GM18508 (cell line): ENCODE data around the gene TNFRSF18.

Experiments used
- ATAC-seq: cut with Tn5 transposase; IDR thresholded peaks from one replicate; pipeline ENCODE4 v1.9.1; 2021; ENCODE audit warnings: moderate number of reproducible peaks; ENCODE audit not compliant: insufficient read depth, unreplicated experiment

Gene TNFRSF18

DNA sequence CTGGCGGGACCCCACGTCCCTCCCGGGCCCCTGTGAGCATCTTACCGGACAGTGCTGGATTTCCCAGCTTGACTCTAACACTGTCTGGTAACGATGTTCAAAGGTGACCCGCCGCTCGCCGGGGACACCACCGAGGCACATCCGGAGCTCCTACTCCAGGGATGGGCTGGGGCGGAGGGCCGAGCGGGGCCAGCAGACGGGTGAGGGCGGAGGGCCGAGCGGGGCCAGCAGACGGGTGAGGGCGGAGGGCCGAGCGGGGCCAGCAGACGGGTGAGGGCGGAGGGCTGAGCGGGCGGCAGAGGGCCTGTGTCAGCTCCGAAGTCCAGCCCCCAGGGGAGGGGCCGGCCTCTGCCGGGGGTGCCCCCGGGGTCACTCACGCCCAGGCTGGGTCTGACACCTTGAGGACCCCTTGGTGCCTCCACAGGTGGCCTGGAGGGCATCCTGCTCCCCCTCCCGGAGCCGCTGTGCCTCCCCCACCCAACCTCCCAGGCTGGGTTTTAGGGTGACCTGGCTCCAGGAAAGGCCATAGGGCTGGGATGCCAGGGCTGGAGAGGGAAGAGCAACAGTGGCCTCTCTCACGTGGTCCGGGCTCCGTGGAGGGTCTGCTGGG is 38.4 kb downstream of the TNFRSF18 start:
- ATAC-seq: no peak

- ATAC-seq: no peak
Observed at GRCh38 chr1:1167398-1167821, 39.0 kb downstream of the TNFRSF18 start.

DNA sequence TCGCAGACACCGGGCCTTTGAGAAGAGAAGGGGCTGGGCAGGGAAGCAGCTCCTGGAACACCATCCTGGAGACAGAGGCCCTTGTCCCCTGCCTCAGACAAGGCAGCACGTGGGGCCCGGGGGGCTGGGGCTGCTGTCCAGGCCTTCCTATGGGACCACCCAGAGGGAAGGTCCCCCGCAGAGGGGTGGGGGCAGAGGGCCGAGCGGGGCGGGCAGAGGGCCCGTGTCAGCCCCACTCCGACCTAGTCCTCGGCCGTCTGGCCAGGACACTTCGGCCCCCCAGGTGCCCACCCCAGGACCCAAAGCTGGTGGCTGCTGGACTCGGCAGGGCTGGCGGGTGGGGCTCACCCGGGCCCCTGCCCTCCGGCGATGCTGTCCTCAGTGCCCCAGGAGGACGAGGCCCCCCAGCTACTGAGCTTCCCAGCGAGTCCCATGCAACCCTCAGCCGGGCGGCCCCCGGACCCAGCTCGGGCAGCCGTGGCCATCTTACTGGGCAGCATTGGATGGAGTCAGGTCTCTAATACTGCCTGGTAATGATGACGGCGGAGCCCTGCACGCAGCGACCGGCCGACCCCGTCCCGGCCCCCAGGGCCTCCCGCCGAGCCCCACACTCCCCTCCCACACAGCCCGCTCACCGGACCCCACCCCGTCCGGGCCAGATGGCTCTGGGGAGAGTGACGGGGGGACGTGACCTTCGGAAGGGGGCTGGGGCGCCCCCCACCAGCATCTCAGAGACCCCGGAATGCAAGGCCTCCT is 39.6 kb downstream of the TNFRSF18 start:
- no peak for ATAC-seq

- ATAC-seq: no peak
Observed at GRCh38 chr1:1165900-1166421, 40.4 kb downstream of the TNFRSF18 start.

DNA sequence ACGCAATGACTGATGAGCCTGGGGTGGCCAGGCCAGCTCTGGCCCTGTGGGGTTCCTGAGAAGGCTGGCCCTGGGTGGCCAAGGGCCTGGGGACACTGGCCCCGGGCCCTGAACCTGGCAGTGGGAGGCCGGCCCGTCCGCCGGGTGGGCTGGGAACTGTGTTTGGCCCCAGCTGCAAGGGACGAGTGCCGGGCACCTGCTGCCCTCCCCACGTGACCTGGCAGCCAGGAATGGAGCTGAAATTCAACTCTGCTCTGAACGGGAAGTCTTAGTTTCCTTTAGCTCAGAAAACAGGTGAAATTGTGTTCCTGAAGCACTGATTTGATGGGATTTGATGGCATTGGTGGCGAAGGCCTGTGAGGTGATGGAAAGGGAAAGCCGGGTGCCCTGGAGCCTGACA is 40.9 kb downstream of the TNFRSF18 start:
- no peak for ATAC-seq

- no peak for ATAC-seq
Observed at GRCh38 chr1:1164701-1165451, 41.5 kb downstream of the TNFRSF18 start.

DNA sequence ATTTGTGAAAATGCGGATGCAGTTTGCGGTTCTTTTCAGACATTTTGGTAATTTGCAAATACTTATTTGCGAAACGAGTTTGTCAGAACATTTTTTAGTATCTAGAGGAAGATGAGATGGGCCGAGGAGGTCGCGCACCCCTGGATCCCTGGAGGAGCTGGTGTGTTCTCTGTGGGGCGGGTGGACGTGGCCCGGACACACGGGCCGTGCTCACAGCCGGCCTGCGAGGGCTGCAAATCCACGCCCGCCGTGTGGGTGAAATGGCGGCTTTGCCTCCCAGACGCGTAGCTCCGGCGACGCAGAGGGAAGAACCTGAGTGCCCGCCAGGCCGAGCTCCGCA is 42.1 kb downstream of the TNFRSF18 start:
- ATAC-seq: no peak

DNA sequence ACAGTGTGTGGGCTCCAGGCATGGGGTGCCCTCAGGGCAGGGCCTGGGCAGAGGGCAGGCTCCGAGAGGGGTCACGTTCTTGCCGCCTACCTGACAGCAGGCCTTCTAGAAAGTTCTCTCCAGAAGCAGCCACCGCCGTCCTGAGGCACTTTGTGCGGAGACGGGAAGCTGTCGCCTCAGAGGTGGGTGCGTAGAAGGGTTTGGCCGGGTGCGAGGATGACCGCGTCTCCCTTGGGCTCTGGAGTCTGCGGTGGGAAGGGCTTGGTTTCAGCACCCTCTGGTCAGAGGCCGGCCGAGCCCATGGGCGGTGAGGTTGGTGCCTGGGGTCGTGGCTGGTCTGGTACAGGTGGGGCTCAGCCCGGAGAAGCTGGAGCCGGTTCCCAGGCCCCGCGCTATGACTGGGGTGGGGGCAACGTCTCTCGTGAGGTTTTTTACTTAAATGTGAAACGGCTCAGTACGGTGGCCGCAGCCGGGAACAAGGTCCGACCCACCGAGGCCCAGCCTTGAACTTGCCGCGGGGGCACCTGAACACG is 42.8 kb downstream of the TNFRSF18 start:
- no peak for ATAC-seq

DNA sequence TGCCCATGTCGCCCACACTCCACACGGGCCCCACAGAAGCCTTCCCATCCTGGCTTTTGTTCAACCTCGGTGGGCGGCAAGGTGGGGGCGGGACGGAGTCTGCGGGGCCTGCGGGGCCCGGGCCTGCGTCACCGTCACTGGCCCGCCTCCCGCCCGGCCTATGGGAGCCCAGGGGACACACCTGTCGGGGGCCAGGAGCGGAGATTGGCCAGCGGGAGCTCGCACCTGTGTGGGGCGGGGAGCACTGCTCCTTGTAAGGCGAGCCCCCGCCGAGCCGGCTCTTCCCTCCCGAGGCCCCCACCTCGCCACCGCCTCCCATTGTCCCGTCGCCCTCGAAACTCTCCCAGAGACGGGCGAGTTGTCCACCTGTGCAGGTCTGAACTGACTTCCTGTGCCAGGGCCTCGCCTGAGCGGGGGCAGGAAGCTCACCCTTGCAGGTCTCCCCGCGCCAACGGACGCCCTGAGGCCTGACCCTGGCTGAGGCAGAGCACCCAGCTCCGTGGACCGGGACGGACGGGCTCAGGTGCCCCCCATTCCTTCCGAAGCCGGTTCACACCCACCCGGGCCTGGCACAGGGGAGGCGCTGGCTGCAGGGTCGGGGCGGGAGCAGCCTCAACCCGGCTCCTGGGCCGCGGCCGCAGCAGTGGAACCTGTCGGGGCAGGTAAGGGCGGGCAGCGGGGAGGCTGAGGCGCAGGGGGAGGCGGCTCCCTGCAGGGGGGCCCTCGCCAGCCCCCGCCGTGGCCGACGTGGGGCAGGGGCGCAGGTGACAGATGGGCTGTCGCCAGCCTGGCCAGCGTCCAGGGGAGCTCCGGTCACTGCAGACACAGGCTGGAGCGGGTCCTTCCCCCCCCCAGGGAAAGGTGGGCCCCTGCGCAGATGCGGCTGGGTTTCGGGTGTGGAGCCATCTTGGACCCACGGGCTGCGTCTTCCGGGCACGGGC is 43.5 kb downstream of the TNFRSF18 start:
- no peak for ATAC-seq

DNA sequence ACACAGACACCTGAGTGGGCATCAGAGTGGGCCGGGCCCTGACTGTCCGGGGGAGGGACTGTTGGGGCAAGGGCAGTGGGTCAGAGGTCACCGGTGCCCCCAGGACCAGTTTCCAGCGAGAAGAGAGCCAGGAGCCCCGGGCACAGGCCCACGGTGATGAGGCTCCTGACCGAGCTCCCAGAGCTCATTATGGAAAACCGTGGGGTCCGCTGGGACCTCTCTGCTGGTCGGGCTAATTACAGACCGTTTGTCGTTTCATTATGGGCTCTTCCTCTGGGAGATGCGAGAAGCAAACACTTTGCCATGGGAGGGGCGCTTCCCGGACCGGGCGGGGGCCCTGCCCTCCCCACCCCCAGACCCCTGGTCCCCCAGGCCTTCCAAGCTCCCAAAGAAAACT is 44.7 kb downstream of the TNFRSF18 start:
- no peak for ATAC-seq

GRCh38 chr1:1161078-1161682 is 45.2 kb downstream of the TNFRSF18 start:
- no peak for ATAC-seq

- ATAC-seq: no peak
Observed at GRCh38 chr1:1160281-1160930, 46.0 kb downstream of the TNFRSF18 start.

DNA sequence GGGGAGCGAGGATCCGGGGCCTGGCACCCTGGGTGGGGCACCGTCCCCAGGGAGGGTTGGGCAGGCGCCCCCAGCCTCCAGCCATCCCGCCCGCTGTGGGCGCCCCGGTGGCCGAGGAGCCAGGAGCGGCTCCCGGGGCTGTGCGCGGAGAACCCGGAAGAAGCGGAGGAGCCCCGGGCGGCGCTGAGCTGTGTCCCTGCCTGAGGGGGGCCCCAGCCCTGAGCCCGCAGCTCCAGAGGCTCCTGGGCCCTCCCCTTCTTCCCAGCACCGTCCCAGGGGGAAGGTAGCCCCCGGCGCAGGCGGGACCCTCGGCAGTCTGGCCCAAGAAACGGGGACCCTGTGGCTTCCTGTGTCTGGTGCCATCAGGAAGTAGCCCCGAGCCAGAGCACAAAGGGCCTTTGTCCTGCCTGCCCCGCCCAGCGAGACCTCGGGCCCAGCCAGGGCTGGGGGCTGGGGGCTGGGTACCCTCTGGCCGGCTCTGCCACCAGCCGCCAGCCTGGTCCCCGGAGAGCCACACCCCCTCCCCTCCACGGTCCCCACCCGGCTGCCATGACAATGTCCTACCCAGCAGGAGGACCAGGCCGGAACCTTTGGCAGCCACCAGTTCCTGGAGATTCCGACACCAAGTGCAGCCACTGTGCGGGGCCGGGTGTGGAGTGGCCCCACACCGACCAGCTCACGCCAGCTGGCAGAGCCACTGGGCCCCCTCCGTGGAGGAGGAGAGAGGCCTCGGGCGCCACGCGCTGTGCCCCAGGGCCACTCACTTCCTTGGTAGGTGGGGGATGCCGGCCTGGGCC is 48.3 kb downstream of the TNFRSF18 start:
- no peak for ATAC-seq

GRCh38 chr1:1157426-1157913 is 48.9 kb downstream of the TNFRSF18 start:
- no peak for ATAC-seq

- no peak for ATAC-seq
Observed at GRCh38 chr1:1157033-1157365, 49.4 kb downstream of the TNFRSF18 start.

- no peak for ATAC-seq
Observed at GRCh38 chr1:1156140-1157032, 50.0 kb downstream of the TNFRSF18 start.

GRCh38 chr1:1155258-1155657 is 51.1 kb downstream of the TNFRSF18 start:
- no peak for ATAC-seq
